ENCODE measurements around the gene GRM6. TPM values are rescaled to one million over a fixed set of nuclear protein-coding genes. Genes with fewer than 3 reads are reported as not detected.

Gene GRM6
- total RNA-seq, 4 donors from 2014 or later: not detected

Other genes starting within 250 kb of the GRM6 start
- 10 to 100 TPM; 10.5 to 38.0 (median 28.4) TPM for gene ZNF354B, start 135.4 kb downstream of the GRM6 start, total RNA-seq
- gene ZFP2, start 99.4 kb downstream of the GRM6 start, total RNA-seq: 1 to 10 TPM in 1 of 4 donors, under 1 TPM in 2, not detected in 1; 0.70 to 7.4 (median 0.80) TPM
- gene ZNF454, start 54.1 kb downstream of the GRM6 start, total RNA-seq: 1 to 10 TPM in 3 of 4 donors, not detected in 1; 1.4 to 9.9 (median 2.1) TPM
- gene ZNF879, start 28.5 kb upstream of the GRM6 start, total RNA-seq: 10 to 100 TPM in 1 of 4 donors, 1 to 10 TPM in 3; 3.2 to 28.1 (median 6.2) TPM
- 1 to 10 TPM; 2.0 to 5.8 (median 2.7) TPM for gene ZNF354C, start 65.1 kb upstream of the GRM6 start, total RNA-seq